H9 (cell line): Measurements from ENCODE around the gene UBXN10. TPM values are rescaled to one million over a fixed set of nuclear protein-coding genes. Genes with fewer than 3 reads are reported as not detected.

Source experiments
- DNase-seq: peaks from one replicate; pipeline ENCODE4 v3.0.0-alpha.2; 2017
- H2AFZ ChIP-seq: one replicate; pipeline ENCODE4 v1.6.1; 2013; ENCODE audit warnings: mild to moderate bottlenecking, low read length, control low read depth, moderate library complexity
- H2AK5ac ChIP-seq: 2 replicates; pipeline ENCODE4 v1.6.1; 2013; ENCODE audit warnings: low read length, control low read depth, mixed read lengths; ENCODE audit not compliant: insufficient read length
- H2BK120ac ChIP-seq: one replicate; pipeline ENCODE4 v1.6.1; 2013; ENCODE audit warnings: low read depth, mild to moderate bottlenecking, low read length, control low read depth, inconsistent platforms; ENCODE audit not compliant: poor library complexity, severe bottlenecking
- H2BK12ac ChIP-seq: 2 replicates; pipeline ENCODE4 v1.6.1; 2013; ENCODE audit warnings: low read length, control low read depth, mixed read lengths, low read depth; ENCODE audit not compliant: insufficient read length
- H2BK15ac ChIP-seq: 2 replicates; pipeline ENCODE4 v1.6.1; 2013; ENCODE audit warnings: low read depth, low read length, control low read depth
- H2BK20ac ChIP-seq: one replicate; pipeline ENCODE4 v1.6.1; 2013; ENCODE audit warnings: low read depth, mild to moderate bottlenecking, low read length, control low read depth, inconsistent platforms; ENCODE audit not compliant: poor library complexity, severe bottlenecking
- H2BK5ac ChIP-seq: 2 replicates; pipeline ENCODE4 v1.6.1; 2013; ENCODE audit warnings: low read length, control low read depth, mixed read lengths; ENCODE audit not compliant: insufficient read length
- H3K14ac ChIP-seq: 2 replicates; pipeline ENCODE4 v1.6.1; 2013; ENCODE audit warnings: low read length, control low read depth; ENCODE audit not compliant: insufficient read depth
- H3K18ac ChIP-seq: 2 replicates; pipeline ENCODE4 v1.6.1; 2013; ENCODE audit warnings: low read depth, mild to moderate bottlenecking, mixed read lengths, low read length, control low read depth; ENCODE audit not compliant: insufficient read length
- H3K23ac ChIP-seq: 2 replicates; pipeline ENCODE4 v1.6.1; 2013; ENCODE audit warnings: low read length, control low read depth, mixed read lengths, low read depth; ENCODE audit not compliant: insufficient read length
- H3K23me2 ChIP-seq: 2 replicates; pipeline ENCODE4 v1.6.1; 2013; ENCODE audit warnings: low read depth, mild to moderate bottlenecking, mixed read lengths, low read length, control low read depth; ENCODE audit not compliant: insufficient read length, poor library complexity, severe bottlenecking
- H3K27ac ChIP-seq: 2 replicates; pipeline ENCODE4 v1.5.1; 2013; ENCODE audit warnings: low read length, control low read depth, mixed read lengths, low read depth; ENCODE audit not compliant: insufficient read length
- H3K27me3 ChIP-seq: 2 replicates; pipeline ENCODE4 v1.6.1; 2013; ENCODE audit warnings: low read length, control low read depth, inconsistent platforms; ENCODE audit not compliant: insufficient read depth
- H3K4ac ChIP-seq: 2 replicates; pipeline ENCODE4 v1.6.1; 2013; ENCODE audit warnings: low read depth, mild to moderate bottlenecking, control low read depth, inconsistent platforms, low read length, moderate library complexity
- H3K4me1 ChIP-seq: 2 replicates; pipeline ENCODE4 v1.6.1; 2013; ENCODE audit warnings: low read length, control low read depth, inconsistent platforms; ENCODE audit not compliant: insufficient read depth
- H3K4me2 ChIP-seq: 2 replicates; pipeline ENCODE4 v1.6.1; 2013; ENCODE audit warnings: low read length, control low read depth, mixed read lengths; ENCODE audit not compliant: insufficient read length, insufficient read depth
- H3K56ac ChIP-seq: 2 replicates; pipeline ENCODE4 v1.6.1; 2013; ENCODE audit warnings: low read depth, mild to moderate bottlenecking, mixed read lengths, low read length, control low read depth; ENCODE audit not compliant: insufficient read length
- H3K79me1 ChIP-seq: 2 replicates; pipeline ENCODE4 v1.6.1; 2013; ENCODE audit warnings: low read depth, mild to moderate bottlenecking, moderate library complexity, low read length, control low read depth, inconsistent platforms; ENCODE audit not compliant: insufficient read depth, poor library complexity, severe bottlenecking
- H3K79me2 ChIP-seq: 2 replicates; pipeline ENCODE4 v1.6.1; 2013; ENCODE audit warnings: low read length, control low read depth, inconsistent platforms; ENCODE audit not compliant: insufficient read depth
- H3K9ac ChIP-seq: 2 replicates; pipeline ENCODE4 v1.6.1; 2013; ENCODE audit warnings: low read length, control low read depth, mixed read lengths; ENCODE audit not compliant: insufficient read length; ENCODE audit errors: extremely low read depth
- H3K9me3 ChIP-seq: one replicate; pipeline ENCODE4 v1.6.1; 2013; ENCODE audit warnings: low read depth, low read length, inconsistent platforms; ENCODE audit not compliant: control insufficient read depth
- H3T11ph ChIP-seq: one replicate; pipeline ENCODE4 v1.6.1; 2013; ENCODE audit warnings: mild to moderate bottlenecking, low read length, control low read depth, inconsistent platforms
- H4K20me1 ChIP-seq: one replicate; pipeline ENCODE4 v1.6.1; 2013; ENCODE audit not compliant: control insufficient read depth, insufficient read length, insufficient read depth
- H4K5ac ChIP-seq: 2 replicates; pipeline ENCODE4 v1.6.1; 2013; ENCODE audit warnings: low read depth, mild to moderate bottlenecking, mixed read lengths, low read length, control low read depth; ENCODE audit not compliant: insufficient read length
- H4K8ac ChIP-seq: replicated peaks from 2 replicates; pipeline ENCODE4 v1.6.1; 2013; ENCODE audit warnings: low read length, control low read depth, mixed read lengths, low read depth; ENCODE audit not compliant: insufficient read length
- H4K91ac ChIP-seq: 2 replicates; pipeline ENCODE4 v1.6.1; 2013; ENCODE audit warnings: low read depth, mild to moderate bottlenecking, moderate library complexity, mixed read lengths, low read length, control low read depth; ENCODE audit not compliant: insufficient read length
- H3K27ac Mint-ChIP-seq, 3 experiments: 2 replicates in 2 of 3; 3 replicates in 1 of 3; pipeline ENCODE4 v1.8.0; 2020 to 2021; ENCODE audit warnings: mixed read lengths in 3 of 3, mild to moderate bottlenecking in 1 of 3, moderate library complexity in 1 of 3
- H3K27me3 Mint-ChIP-seq: 2 replicates; pipeline ENCODE4 v1.8.0; 2021; ENCODE audit warnings: low read depth, mild to moderate bottlenecking, moderate library complexity, mixed read lengths
- H3K36me3 Mint-ChIP-seq, 3 experiments: 2 replicates in 2 of 3; 3 replicates in 1 of 3; pipeline ENCODE4 v1.8.0; 2020 to 2021; ENCODE audit warnings: low read depth in 3 of 3, mixed read lengths in 3 of 3; ENCODE audit not compliant: insufficient read depth in 1 of 3
- H3K4me1 Mint-ChIP-seq, 2 experiments: 2 replicates each; pipeline ENCODE4 v1.8.0; 2020; ENCODE audit warnings: mixed read lengths in 2 of 2
- H3K4me3 Mint-ChIP-seq, 2 experiments: 2 replicates in 1 of 2; 3 replicates in 1 of 2; pipeline ENCODE4 v1.8.0; 2020 to 2021; ENCODE audit warnings: mild to moderate bottlenecking in 2 of 2, mixed read lengths in 2 of 2, moderate library complexity in 1 of 2
- H3K9me3 Mint-ChIP-seq, 2 experiments: 2 replicates in 1 of 2; 3 replicates in 1 of 2; pipeline ENCODE4 v1.8.0; 2020; ENCODE audit warnings: mild to moderate bottlenecking in 2 of 2, mixed read lengths in 2 of 2, moderate library complexity in 1 of 2
- WGBS: extraction: QIAGEN DNeasy Blood & Tissue Kit; methylation state at CpG from one replicate; pipeline ENCODE4 v1.1.7; 2013; ENCODE audit warnings: missing lambda C conversion rate, low lambda C conversion rate, mixed read lengths; ENCODE audit not compliant: insufficient read length; ENCODE audit errors: extremely low coverage; 5-methylcytosine and 5-hydroxymethylcytosine counted together
- total RNA-seq: library from RNA; stranded (reverse); gene quantifications from 2 replicates; pipeline ENCODE4 v1.2.1, GENCODE V29; 2021
- TF ChIP-seq, protein P1 (sequence below): fragments of 200-600 bp; sonication (generic); conservative IDR thresholded peaks from 3 replicates; pipeline ENCODE4 v1.8.0; 2021; ENCODE audit warnings: antibody characterized with exemption, mild to moderate bottlenecking

UBXN10 gene
- total RNA-seq, 1 experiment from 2014 or later: 0.59 TPM

DNA sequence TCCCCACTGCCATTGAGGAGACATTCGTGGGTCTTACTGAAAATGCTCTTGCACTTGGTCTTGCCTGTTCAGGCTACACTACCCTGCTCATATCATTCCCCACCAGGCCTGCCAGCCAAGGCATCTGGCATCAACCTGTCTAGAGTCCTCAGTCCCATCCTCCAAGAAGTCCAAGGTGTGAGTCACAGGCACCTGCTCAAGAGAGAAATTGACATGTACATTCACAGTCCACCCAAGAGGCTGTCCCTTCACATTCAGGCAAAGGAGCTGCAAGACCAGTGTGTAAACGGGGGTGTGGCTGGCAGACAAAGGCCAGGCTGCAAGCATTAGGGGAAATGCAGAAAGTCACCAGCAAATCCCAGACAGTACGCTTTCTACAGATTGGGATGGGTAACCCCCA, 13.5 kb downstream of the UBXN10 start:
- H2AK5ac ChIP-seq: no peak overlapping the region
- Mint-ChIP-seq H3K27ac (no peak overlapping the region), H3K4me3 (no peak overlapping the region), H3K4me1 (peaks cover 13 to 15% of the 10 kb centered on the region in 2 experiments), H3K9me3 (no peaks in the 10 kb centered on the region), H3K36me3 (no peaks in the 10 kb centered on the region), H3K27me3 (peaks cover 16% of the 10 kb centered on the region)
- no peaks in the 10 kb centered on the region for H3K27me3 ChIP-seq
- no peaks in the 10 kb centered on the region for H4K20me1 ChIP-seq
- H3K14ac ChIP-seq: no peak overlapping the region
- TF ChIP-seq, protein P1, sequence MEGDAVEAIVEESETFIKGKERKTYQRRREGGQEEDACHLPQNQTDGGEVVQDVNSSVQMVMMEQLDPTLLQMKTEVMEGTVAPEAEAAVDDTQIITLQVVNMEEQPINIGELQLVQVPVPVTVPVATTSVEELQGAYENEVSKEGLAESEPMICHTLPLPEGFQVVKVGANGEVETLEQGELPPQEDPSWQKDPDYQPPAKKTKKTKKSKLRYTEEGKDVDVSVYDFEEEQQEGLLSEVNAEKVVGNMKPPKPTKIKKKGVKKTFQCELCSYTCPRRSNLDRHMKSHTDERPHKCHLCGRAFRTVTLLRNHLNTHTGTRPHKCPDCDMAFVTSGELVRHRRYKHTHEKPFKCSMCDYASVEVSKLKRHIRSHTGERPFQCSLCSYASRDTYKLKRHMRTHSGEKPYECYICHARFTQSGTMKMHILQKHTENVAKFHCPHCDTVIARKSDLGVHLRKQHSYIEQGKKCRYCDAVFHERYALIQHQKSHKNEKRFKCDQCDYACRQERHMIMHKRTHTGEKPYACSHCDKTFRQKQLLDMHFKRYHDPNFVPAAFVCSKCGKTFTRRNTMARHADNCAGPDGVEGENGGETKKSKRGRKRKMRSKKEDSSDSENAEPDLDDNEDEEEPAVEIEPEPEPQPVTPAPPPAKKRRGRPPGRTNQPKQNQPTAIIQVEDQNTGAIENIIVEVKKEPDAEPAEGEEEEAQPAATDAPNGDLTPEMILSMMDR: no peak
- no peak overlapping the region for H3K27ac ChIP-seq
- H4K5ac ChIP-seq: no peak overlapping the region
- H3K23ac ChIP-seq: no peak overlapping the region
- H3K4ac ChIP-seq: no peak overlapping the region
- H3K9me3 ChIP-seq: no peaks in the 10 kb centered on the region
- H3K79me2 ChIP-seq: no peaks in the 10 kb centered on the region
- no CpG with 5 or more reads among the region's 3 CpGs for WGBS
- H2BK15ac ChIP-seq: no peak overlapping the region
- H2BK20ac ChIP-seq: no peak overlapping the region
- H3K4me2 ChIP-seq: no peak overlapping the region
- H3K4me1 ChIP-seq: no peaks in the 10 kb centered on the region
- no peaks in the 10 kb centered on the region for H3K79me1 ChIP-seq
- H4K91ac ChIP-seq: no peak overlapping the region
- no peak overlapping the region for H3K56ac ChIP-seq
- H3T11ph ChIP-seq: no peak overlapping the region
- H2AFZ ChIP-seq: no peak overlapping the region
- no peak overlapping the region for H4K8ac ChIP-seq
- no peak for DNase-seq
- no peak overlapping the region for H2BK12ac ChIP-seq
- H3K18ac ChIP-seq: no peak overlapping the region
- H2BK120ac ChIP-seq: no peak overlapping the region
- H3K9ac ChIP-seq: no peak overlapping the region
- no peaks in the 10 kb centered on the region for H3K23me2 ChIP-seq
- no peak overlapping the region for H2BK5ac ChIP-seq
